Neuron (in vitro differentiated cells): ENCODE data around the gene NPAS2.

Experiments used
- H2AFZ ChIP-seq: one replicate; pipeline ENCODE4 v1.6.1; 2013; ENCODE audit warnings: low read depth, mild to moderate bottlenecking, inconsistent platforms, low read length, moderate library complexity
- H3K27me3 ChIP-seq: one replicate; pipeline ENCODE4 v1.6.1; 2013; ENCODE audit warnings: low read length; ENCODE audit not compliant: insufficient read depth
- H3K36me3 ChIP-seq: one replicate; pipeline ENCODE4 v1.6.1; 2013; ENCODE audit warnings: low read length; ENCODE audit not compliant: insufficient read depth
- H3K4me1 ChIP-seq: one replicate; pipeline ENCODE4 v1.6.1; 2013; ENCODE audit warnings: low read length; ENCODE audit not compliant: insufficient read depth
- H3K4me3 ChIP-seq: 2 replicates; pipeline ENCODE4 v1.5.1; 2013; ENCODE audit warnings: mild to moderate bottlenecking, low read length, moderate library complexity
- H3K9me3 ChIP-seq: one replicate; pipeline ENCODE4 v1.6.1; 2013; ENCODE audit warnings: low read length

Gene NPAS2

GRCh38 chr2:100964222-100964621, 144.3 kb downstream of the NPAS2 start:
- no peak overlapping the region for H2AFZ ChIP-seq
- H3K9me3 ChIP-seq = no peaks in the 10 kb centered on the region
- H3K4me1 ChIP-seq = no peaks in the 10 kb centered on the region
- H3K4me3 ChIP-seq = no peak overlapping the region
- H3K36me3 ChIP-seq = no peaks in the 10 kb centered on the region
- no peaks in the 10 kb centered on the region for H3K27me3 ChIP-seq

GRCh38 chr2:100964681-100965169, 144.8 kb downstream of the NPAS2 start:
- Histone ChIP-seq H2AFZ (no peak overlapping the region), H3K27me3 (no peaks in the 10 kb centered on the region), H3K4me1 (no peaks in the 10 kb centered on the region), H3K36me3 (no peaks in the 10 kb centered on the region), H3K9me3 (no peaks in the 10 kb centered on the region), H3K4me3 (no peak overlapping the region)

GRCh38 chr2:100965596-100965995, 145.7 kb downstream of the NPAS2 start:
- Histone ChIP-seq H2AFZ (no peak overlapping the region), H3K4me1 (no peaks in the 10 kb centered on the region), H3K4me3 (no peak overlapping the region), H3K36me3 (no peaks in the 10 kb centered on the region), H3K27me3 (no peaks in the 10 kb centered on the region), H3K9me3 (no peaks in the 10 kb centered on the region)

- Histone ChIP-seq H2AFZ (no peak overlapping the region), H3K9me3 (no peaks in the 10 kb centered on the region), H3K4me3 (no peak overlapping the region), H3K4me1 (no peaks in the 10 kb centered on the region), H3K36me3 (no peaks in the 10 kb centered on the region), H3K27me3 (no peaks in the 10 kb centered on the region)
Measured at GRCh38 chr2:100967716-100968115, 147.8 kb downstream of the NPAS2 start.

GRCh38 chr2:100968146-100969145, 148.5 kb downstream of the NPAS2 start:
- Histone ChIP-seq H3K9me3 (no peaks in the 10 kb centered on the region), H3K27me3 (no peaks in the 10 kb centered on the region), H3K4me1 (no peaks in the 10 kb centered on the region), H2AFZ (no peak overlapping the region), H3K4me3 (no peak overlapping the region), H3K36me3 (no peaks in the 10 kb centered on the region)

GRCh38 chr2:100969998-100970397, 150.1 kb downstream of the NPAS2 start:
- no peaks in the 10 kb centered on the region for H3K36me3 ChIP-seq
- H3K4me1 ChIP-seq = no peaks in the 10 kb centered on the region
- H3K4me3 ChIP-seq = no peak overlapping the region
- no peaks in the 10 kb centered on the region for H3K9me3 ChIP-seq
- H3K27me3 ChIP-seq = no peaks in the 10 kb centered on the region
- no peak overlapping the region for H2AFZ ChIP-seq

- no peaks in the 10 kb centered on the region for H3K36me3 ChIP-seq
Measured at GRCh38 chr2:100971221-100971620, 151.3 kb downstream of the NPAS2 start.

GRCh38 chr2:100972452-100972851, 152.5 kb downstream of the NPAS2 start:
- no peaks in the 10 kb centered on the region for H3K36me3 ChIP-seq
- H2AFZ ChIP-seq = no peak overlapping the region
- no peaks in the 10 kb centered on the region for H3K9me3 ChIP-seq
- peaks cover 8% of the 10 kb centered on the region for H3K4me1 ChIP-seq
- H3K27me3 ChIP-seq = no peaks in the 10 kb centered on the region
- H3K4me3 ChIP-seq = no peak overlapping the region

More at GRCh38 chr2:100971221-100971620, 151.3 kb downstream of the NPAS2 start:
- H2AFZ ChIP-seq = no peak overlapping the region
- no peaks in the 10 kb centered on the region for H3K27me3 ChIP-seq
- no peaks in the 10 kb centered on the region for H3K4me1 ChIP-seq
- H3K9me3 ChIP-seq = no peaks in the 10 kb centered on the region
- no peak overlapping the region for H3K4me3 ChIP-seq

- peaks cover 8% of the 10 kb centered on the region for H3K4me1 ChIP-seq
- no peak overlapping the region for H2AFZ ChIP-seq
- H3K36me3 ChIP-seq = no peaks in the 10 kb centered on the region
- H3K9me3 ChIP-seq = no peaks in the 10 kb centered on the region
- peaks cover 4% of the 10 kb centered on the region for H3K27me3 ChIP-seq
- no peak overlapping the region for H3K4me3 ChIP-seq
Measured at GRCh38 chr2:100974712-100975520, 155.0 kb downstream of the NPAS2 start.

GRCh38 chr2:100975521-100975785, 155.5 kb downstream of the NPAS2 start:
- Histone ChIP-seq H2AFZ (no peak overlapping the region), H3K27me3 (peaks cover 4% of the 10 kb centered on the region), H3K4me1 (peaks cover 8% of the 10 kb centered on the region), H3K9me3 (no peaks in the 10 kb centered on the region), H3K36me3 (no peaks in the 10 kb centered on the region), H3K4me3 (no peak overlapping the region)

GRCh38 chr2:100976061-100976460, 156.1 kb downstream of the NPAS2 start:
- H3K36me3 ChIP-seq = no peaks in the 10 kb centered on the region
- H3K4me1 ChIP-seq = peaks cover 12% of the 10 kb centered on the region
- H3K27me3 ChIP-seq = peaks cover 4% of the 10 kb centered on the region
- H3K9me3 ChIP-seq = no peaks in the 10 kb centered on the region
- H2AFZ ChIP-seq = no peak overlapping the region
- H3K4me3 ChIP-seq = no peak overlapping the region

- H3K4me1 ChIP-seq = peaks cover 20% of the 10 kb centered on the region
- H3K4me3 ChIP-seq = no peak overlapping the region
- H3K36me3 ChIP-seq = no peaks in the 10 kb centered on the region
- no peaks in the 10 kb centered on the region for H3K9me3 ChIP-seq
- no peak overlapping the region for H2AFZ ChIP-seq
- peaks cover 4% of the 10 kb centered on the region for H3K27me3 ChIP-seq
Measured at GRCh38 chr2:100976645-100977391, 156.9 kb downstream of the NPAS2 start.

- H3K9me3 ChIP-seq = no peaks in the 10 kb centered on the region
- H3K4me1 ChIP-seq = peaks cover 20% of the 10 kb centered on the region
- no peaks in the 10 kb centered on the region for H3K36me3 ChIP-seq
Measured at GRCh38 chr2:100977511-100977910, 157.6 kb downstream of the NPAS2 start.

More at GRCh38 chr2:100977511-100977910, 157.6 kb downstream of the NPAS2 start:
- Histone ChIP-seq H3K27me3 (peaks cover 4% of the 10 kb centered on the region), H2AFZ (no peak overlapping the region), H3K4me3 (no peak overlapping the region)
